Erythroblast (primary cell): Measurements from ENCODE around the gene SLC2A14.
"Not testable (repeated sequence)": the region's sequence is repeated elsewhere in the genome, so short reads cannot be mapped to it uniquely, and the experiment has no call there.

Source experiments
- GATA1 ChIP-seq: IDR thresholded peaks from 2 replicates; pipeline ENCODE4 v1.6.1; 2011; ENCODE audit warnings: low read depth, mild to moderate bottlenecking, control low read depth, low read length, moderate library complexity
- POLR2A ChIP-seq: IDR thresholded peaks from 2 replicates; pipeline ENCODE4 v1.6.1; 2011; ENCODE audit warnings: mild to moderate bottlenecking, low read length

GRCh38 chr12:7902416-7902815 is 29.7 kb upstream of the SLC2A14 start:
- not testable (repeated sequence) for TF ChIP-seq POLR2A, GATA1
